ENCODE measurements around the gene LRCH1. TPM values are rescaled to one million over a fixed set of nuclear protein-coding genes. Genes with fewer than 3 reads are reported as not detected.

The LRCH1 gene
- total and polyA plus RNA-seq, 10 of the 15 experiments (the other 5 are each of a cell fraction or from before 2014, with no cell fraction given) = 5.3 to 48.9 (median 14.4) TPM

DNA sequence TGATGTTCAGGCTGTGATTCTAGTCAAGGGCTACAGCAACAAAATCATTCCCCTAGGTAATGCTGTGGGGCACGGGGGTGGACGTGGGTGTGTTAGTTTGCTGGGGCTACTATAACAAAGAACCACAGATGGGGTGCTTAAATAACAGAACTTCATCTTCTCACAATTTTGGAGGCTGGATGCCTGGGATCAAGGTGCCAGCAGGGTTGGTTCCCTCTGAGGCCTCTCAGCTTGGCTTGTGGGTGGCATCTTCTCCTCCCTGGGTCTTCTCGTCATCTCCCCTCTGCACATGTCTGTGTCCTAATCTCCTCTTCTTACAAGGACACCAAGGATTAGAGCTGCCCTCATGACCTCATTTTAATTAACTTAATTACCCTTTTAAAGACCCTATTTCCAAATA lies 129.0 kb downstream of the LRCH1 start (continued):
- TF ChIP-seq IRF5 (IDR thresholded peaks at IDR 0.05; ENCODE audit: borderline replicate concordance) = no peak
- TF ChIP-seq USF2 (IDR thresholded peaks at IDR 0.05; ENCODE audit: borderline replicate concordance, low read depth, low read length) = no peak
- TF ChIP-seq IKZF1 (conservative IDR thresholded peaks at IDR 0.05) = no peak
- TF ChIP-seq MEF2A (IDR thresholded peaks at IDR 0.05; ENCODE audit: insufficient read depth, low read depth, low read length) = no peak
- no peak for TF ChIP-seq BCLAF1 (IDR thresholded peaks at IDR 0.05)
- no peak for TF ChIP-seq RBBP5 (conservative IDR thresholded peaks at IDR 0.05)
- TF ChIP-seq SIN3A (IDR thresholded peaks at IDR 0.05; ENCODE audit: low read depth, low read length) = no peak
- TF ChIP-seq HDAC6 (IDR thresholded peaks at IDR 0.05; ENCODE audit: unreplicated experiment) = no peak

All from GM12878 (cell line).